ENCODE measurements around the gene ADAMTS17. TPM values are rescaled to one million over a fixed set of nuclear protein-coding genes. Genes with fewer than 3 reads are reported as not detected.

The ADAMTS17 gene
- total RNA-seq, 1 donor from 2014 or later: 1.5 TPM

DNA sequence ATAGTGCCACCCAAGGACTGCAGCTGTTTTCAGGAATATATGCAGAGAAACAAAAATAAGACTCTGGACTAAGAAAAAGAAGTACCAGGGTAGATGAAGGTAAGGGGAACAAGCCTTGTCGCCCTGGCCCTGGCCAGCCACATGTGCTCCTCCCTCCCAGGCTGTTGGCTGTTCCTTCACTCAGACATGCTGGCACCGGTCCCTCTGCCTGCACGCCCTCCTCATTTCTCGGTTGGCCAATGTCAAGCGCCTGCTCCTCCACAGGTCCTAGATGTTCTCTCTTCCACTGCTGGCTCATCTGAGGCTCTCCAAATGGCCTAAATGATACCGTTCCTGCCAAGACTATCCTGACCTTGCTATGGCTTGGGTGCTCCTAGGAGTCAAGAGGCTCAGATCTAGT, 320.1 kb downstream of the ADAMTS17 start:
- Mint-ChIP-seq H3K9me3 (peaks cover 3% of the 10 kb centered on the region), H3K4me1 (peaks cover 10% of the 10 kb centered on the region), H3K36me3 (no peaks in the 10 kb centered on the region), H3K27me3 (ENCODE audit: insufficient read depth, low read depth) (peaks cover 2% of the 10 kb centered on the region), H3K27ac (no peak overlapping the region), H3K4me3 (no peak overlapping the region)
- H3K27ac ChIP-seq: no peak overlapping the region
- no peaks in the 10 kb centered on the region for H3K36me3 ChIP-seq
- H3K4me3 ChIP-seq: no peak overlapping the region
- H3F3A ChIP-seq (ENCODE audit: low read depth): no peaks in the 10 kb centered on the region
- H3K4me2 ChIP-seq: no peak overlapping the region
- TF ChIP-seq EZH2phosphoT487 (IDR thresholded peaks at IDR 0.05): no peak
- TF ChIP-seq, protein P1, sequence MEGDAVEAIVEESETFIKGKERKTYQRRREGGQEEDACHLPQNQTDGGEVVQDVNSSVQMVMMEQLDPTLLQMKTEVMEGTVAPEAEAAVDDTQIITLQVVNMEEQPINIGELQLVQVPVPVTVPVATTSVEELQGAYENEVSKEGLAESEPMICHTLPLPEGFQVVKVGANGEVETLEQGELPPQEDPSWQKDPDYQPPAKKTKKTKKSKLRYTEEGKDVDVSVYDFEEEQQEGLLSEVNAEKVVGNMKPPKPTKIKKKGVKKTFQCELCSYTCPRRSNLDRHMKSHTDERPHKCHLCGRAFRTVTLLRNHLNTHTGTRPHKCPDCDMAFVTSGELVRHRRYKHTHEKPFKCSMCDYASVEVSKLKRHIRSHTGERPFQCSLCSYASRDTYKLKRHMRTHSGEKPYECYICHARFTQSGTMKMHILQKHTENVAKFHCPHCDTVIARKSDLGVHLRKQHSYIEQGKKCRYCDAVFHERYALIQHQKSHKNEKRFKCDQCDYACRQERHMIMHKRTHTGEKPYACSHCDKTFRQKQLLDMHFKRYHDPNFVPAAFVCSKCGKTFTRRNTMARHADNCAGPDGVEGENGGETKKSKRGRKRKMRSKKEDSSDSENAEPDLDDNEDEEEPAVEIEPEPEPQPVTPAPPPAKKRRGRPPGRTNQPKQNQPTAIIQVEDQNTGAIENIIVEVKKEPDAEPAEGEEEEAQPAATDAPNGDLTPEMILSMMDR (IDR thresholded peaks at IDR 0.05): no peak
- no peak for TF ChIP-seq EZH2 (IDR thresholded peaks at IDR 0.05)
- peaks cover 4% of the 10 kb centered on the region for H3K4me1 ChIP-seq
- no peak overlapping the region for H2AFZ ChIP-seq (replicated peaks)
- H4K20me1 ChIP-seq (ENCODE audit: low read depth): no peaks in the 10 kb centered on the region
- H3K9ac ChIP-seq: no peak overlapping the region
- no peak for DNase-seq (ENCODE audit: low spot score)
- no peaks in the 10 kb centered on the region for H3K79me2 ChIP-seq (ENCODE audit: low read depth)
- H3K27me3 ChIP-seq: no peaks in the 10 kb centered on the region
- H3K9me3 ChIP-seq (ENCODE audit: low read depth): no peaks in the 10 kb centered on the region

DNA sequence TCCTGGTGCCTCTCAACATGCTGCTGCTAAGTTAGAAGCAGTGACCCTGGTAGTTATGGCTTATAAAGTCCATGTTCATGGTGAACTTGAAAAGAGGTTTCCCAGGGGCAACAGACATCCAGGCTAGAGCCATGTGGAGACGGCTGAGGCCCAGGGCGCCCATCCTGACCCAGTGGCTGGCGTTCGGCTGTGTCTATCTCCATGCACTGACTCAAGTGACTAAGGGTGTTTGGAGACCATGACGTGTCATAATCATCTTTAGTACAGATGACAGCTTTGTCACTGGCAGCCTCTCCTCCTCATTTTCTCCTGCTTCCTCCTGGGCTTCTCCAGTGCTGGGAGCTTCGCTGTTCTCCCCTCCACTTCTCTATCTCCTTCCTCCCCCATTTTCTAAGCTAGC, 321.2 kb downstream of the ADAMTS17 start:
- Histone ChIP-seq H3K27me3 (no peaks in the 10 kb centered on the region), H3K4me2 (no peak overlapping the region), H4K20me1 (ENCODE audit: low read depth) (no peaks in the 10 kb centered on the region), H3K4me1 (peaks cover 4% of the 10 kb centered on the region), H3K4me3 (no peak overlapping the region), H2AFZ (replicated peaks) (no peak overlapping the region), H3K9me3 (ENCODE audit: low read depth) (no peaks in the 10 kb centered on the region), H3F3A (ENCODE audit: low read depth) (no peaks in the 10 kb centered on the region), H3K27ac (no peak overlapping the region), H3K36me3 (no peaks in the 10 kb centered on the region), H3K9ac (no peak overlapping the region), H3K79me2 (ENCODE audit: low read depth) (no peaks in the 10 kb centered on the region)
- H3K4me3 Mint-ChIP-seq: no peak overlapping the region
- no peaks in the 10 kb centered on the region for H3K36me3 Mint-ChIP-seq
- H3K27ac Mint-ChIP-seq: no peak overlapping the region
- TF ChIP-seq EZH2 (IDR thresholded peaks at IDR 0.05) (no peak), EZH2phosphoT487 (IDR thresholded peaks at IDR 0.05) (no peak)
- TF ChIP-seq, protein P1 (IDR thresholded peaks at IDR 0.05): no peak
- peaks cover 2% of the 10 kb centered on the region for H3K27me3 Mint-ChIP-seq (ENCODE audit: insufficient read depth, low read depth)
- DNase-seq (ENCODE audit: low spot score): no peak
- peaks cover 10% of the 10 kb centered on the region for H3K4me1 Mint-ChIP-seq
- H3K9me3 Mint-ChIP-seq: peaks cover 2% of the 10 kb centered on the region

DNA sequence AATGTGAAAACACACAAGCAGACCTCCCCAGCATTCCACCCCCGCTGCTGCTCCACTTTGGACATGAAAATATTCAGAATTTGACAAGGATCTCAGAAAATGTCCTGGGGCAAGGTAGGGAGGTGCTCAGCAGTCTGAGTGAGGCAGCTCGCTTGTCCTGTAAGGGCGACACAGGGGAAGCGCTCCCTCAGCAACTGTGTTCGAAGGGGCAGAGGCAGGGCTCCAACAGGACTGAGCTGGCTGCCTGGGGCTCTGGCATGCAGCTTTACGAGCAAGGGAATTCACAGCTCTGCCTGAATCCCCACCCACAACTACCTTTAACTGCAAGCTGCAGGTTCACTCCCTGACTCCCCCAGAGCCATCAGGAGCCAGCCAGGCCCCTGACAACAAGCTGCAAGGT, 321.6 kb downstream of the ADAMTS17 start:
- peaks cover 2% of the 10 kb centered on the region for H3K27me3 Mint-ChIP-seq (ENCODE audit: insufficient read depth, low read depth)

More for the DNA sequence above, 321.6 kb downstream of the ADAMTS17 start:
- Histone ChIP-seq H3K79me2 (ENCODE audit: low read depth) (no peaks in the 10 kb centered on the region), H3K4me1 (peaks cover 4% of the 10 kb centered on the region), H3K9me3 (ENCODE audit: low read depth) (no peaks in the 10 kb centered on the region), H3K27ac (no peak overlapping the region), H3K4me2 (peak overlapping the region; percentile 52), H3K27me3 (no peaks in the 10 kb centered on the region), H3K4me3 (no peak overlapping the region), H3F3A (ENCODE audit: low read depth) (no peaks in the 10 kb centered on the region), H2AFZ (replicated peaks) (no peak overlapping the region), H4K20me1 (ENCODE audit: low read depth) (no peaks in the 10 kb centered on the region), H3K9ac (no peak overlapping the region), H3K36me3 (no peaks in the 10 kb centered on the region)
- Mint-ChIP-seq H3K36me3 (no peaks in the 10 kb centered on the region), H3K27ac (no peak overlapping the region), H3K4me3 (no peak overlapping the region), H3K4me1 (peaks cover 10% of the 10 kb centered on the region), H3K9me3 (peaks cover 2% of the 10 kb centered on the region)
- peak; percentile 67 for DNase-seq (ENCODE audit: low spot score)
- TF ChIP-seq, protein P1 (IDR thresholded peaks at IDR 0.05): no peak
- TF ChIP-seq EZH2 (IDR thresholded peaks at IDR 0.05) (no peak), EZH2phosphoT487 (IDR thresholded peaks at IDR 0.05) (no peak)

All from neural progenitor cell (in vitro differentiated cells).